HCT116 (cell line): ENCODE data around the gene CRAT. TPM values are rescaled to one million over a fixed set of nuclear protein-coding genes. Genes with fewer than 3 reads are reported as not detected.

Source experiments
- ATAC-seq: fragments of 200-7000 bp; cut with Tn5 transposase; 2 replicates; pipeline ENCODE4 v1.9.1; 2020; ENCODE audit warnings: mild to moderate bottlenecking, moderate library complexity
- BruUV-seq: library from RNA; stranded (reverse); fragments of 400-500 nt; replicated peaks from 2 replicates; lab custom pipeline; 2021; lab: Mats Ljungman, UMichigan
- CTCF ChIA-PET: fragments of 300-600 bp; sonication (Branson Sonifier 250); formaldehyde crosslinking; loops from one replicate; lab custom pipeline; 2021; ENCODE audit warnings: antibody characterized with exemption; lab: Charles Lee
- POLR2A ChIA-PET: fragments of 300-600, 350-600 bp; sonication (Branson Sonifier 250); formaldehyde crosslinking; loops from one replicate; lab custom pipeline; 2021; ENCODE audit warnings: antibody characterized with exemption; lab: Charles Lee
- RAD21 ChIA-PET, 2 experiments: fragments of 300-600 bp; sonication (Branson Sonifier 250); formaldehyde crosslinking; loops; one replicate each; lab custom pipeline; 2023; ENCODE audit warnings: low total read pairs in 2 of 2; ENCODE audit not compliant: uncharacterized antibody in 2 of 2, unreplicated experiment in 2 of 2, low non-redundant PET in 1 of 2; lab: Charles Lee
- DNase-seq: peaks from one replicate; pipeline ENCODE4 v3.0.0-alpha.2; 2010; ENCODE audit warnings: low read depth, low spot score
- H2AFZ ChIP-seq: fragments of 200-600 bp; shearing (Covaris generic), sonication (generic); 2 replicates; pipeline ENCODE4 v1.6.1; 2017; ENCODE audit warnings: low read depth, mixed run types, mixed read lengths, antibody characterized with exemption, low read length; ENCODE audit not compliant: poor library complexity, severe bottlenecking
- H3K27ac ChIP-seq: 2 replicates; pipeline ENCODE4 v1.5.1; 2012; ENCODE audit warnings: low read depth, low read length
- H3K27me3 ChIP-seq: fragments of 200-600 bp; sonication (generic); 2 replicates; pipeline ENCODE4 v1.6.1; 2016; ENCODE audit warnings: mixed run types, low read length, mixed read lengths; ENCODE audit not compliant: insufficient read depth
- H3K36me3 ChIP-seq, 2 experiments: fragments of 200-500 bp in 1 of 2; fragments of 200-600 bp in 1 of 2; sonication (Bioruptor generic) in 1 of 2; sonication (generic) in 1 of 2; 2 replicates each; pipeline versions ENCODE4 v1.5.1 to v1.6.1; 2014 to 2016; ENCODE audit warnings: low read length in 2 of 2, inconsistent platforms in 1 of 2, mixed read lengths in 1 of 2, mixed run types in 1 of 2; ENCODE audit not compliant: insufficient read depth in 2 of 2, control insufficient read depth in 1 of 2
- H3K4me1 ChIP-seq, 2 experiments: fragments of 200-600 bp in 1 of 2; sonication (generic) in 1 of 2; 2 replicates each; pipeline versions ENCODE4 v1.5.1 to v1.6.1; 2012 to 2017; ENCODE audit warnings: low read length in 2 of 2, inconsistent platforms in 1 of 2, mild to moderate bottlenecking in 1 of 2, mixed read lengths in 1 of 2, mixed run types in 1 of 2, moderate library complexity in 1 of 2; ENCODE audit not compliant: insufficient read depth in 2 of 2, control insufficient read depth in 1 of 2
- H3K4me2 ChIP-seq: fragments of 200-600 bp; sonication (generic); 2 replicates; pipeline ENCODE4 v1.6.1; 2017; ENCODE audit warnings: mixed run types, low read length, mixed read lengths
- H3K4me3 ChIP-seq, 2 experiments: fragments of 200-600 bp in 1 of 2; sonication (generic) in 1 of 2; replicated peaks in 1 of 2; 2 replicates each; pipeline ENCODE4 v1.5.1; 2011 to 2016; ENCODE audit warnings: low read length in 2 of 2, control low read depth in 1 of 2, low read depth in 1 of 2, mild to moderate bottlenecking in 1 of 2, mixed read lengths in 1 of 2, mixed run types in 1 of 2
- H3K79me2 ChIP-seq: fragments of 200-600 bp; sonication (generic); 2 replicates; pipeline ENCODE4 v1.6.1; 2017; ENCODE audit warnings: mild to moderate bottlenecking, mixed run types, low read length, moderate library complexity, mixed read lengths; ENCODE audit not compliant: insufficient read depth
- H3K9ac ChIP-seq: fragments of 200-600 bp; sonication (generic); 2 replicates; pipeline ENCODE4 v1.6.1; 2016; ENCODE audit warnings: low read length, mixed read lengths
- H3K9me2 ChIP-seq: fragments of 200-600 bp; sonication (generic), shearing (Covaris generic); 2 replicates; pipeline ENCODE4 v1.6.1; 2017; ENCODE audit warnings: mixed run types, mild to moderate bottlenecking, moderate library complexity; ENCODE audit not compliant: insufficient read depth
- H3K9me3 ChIP-seq, 2 experiments: fragments of 200-500 bp in 1 of 2; fragments of 200-600 bp in 1 of 2; sonication (Bioruptor generic) in 1 of 2; sonication (generic) in 1 of 2; 2 replicates each; pipeline ENCODE4 v1.6.1; 2014 to 2017; ENCODE audit warnings: low read length in 2 of 2, mixed read lengths in 2 of 2, inconsistent platforms in 1 of 2, low read depth in 1 of 2, mild to moderate bottlenecking in 1 of 2, mixed run types in 1 of 2, moderate library complexity in 1 of 2; ENCODE audit not compliant: control insufficient read depth in 1 of 2, insufficient read depth in 1 of 2
- H4K20me1 ChIP-seq: fragments of 200-600 bp; sonication (generic), shearing (Covaris generic); 2 replicates; pipeline ENCODE4 v1.6.1; 2017; ENCODE audit warnings: mixed run types, mild to moderate bottlenecking, moderate library complexity; ENCODE audit not compliant: insufficient read depth
- ATF3 ChIP-seq: IDR thresholded peaks from 2 replicates; pipeline ENCODE4 v1.6.1; 2012
- CBX3 ChIP-seq: IDR thresholded peaks from 2 replicates; pipeline ENCODE4 v1.6.1; 2012; ENCODE audit warnings: low read depth
- CEBPB ChIP-seq: IDR thresholded peaks from 2 replicates; pipeline ENCODE4 v1.6.1; 2012; ENCODE audit warnings: low read depth
- EGR1 ChIP-seq: IDR thresholded peaks from 2 replicates; pipeline ENCODE4 v1.6.1; 2012; ENCODE audit warnings: low read depth
- EZH2 ChIP-seq: fragments of 200-600 bp; sonication (generic); IDR thresholded peaks from 2 replicates; pipeline ENCODE4 v1.6.1; 2017; ENCODE audit warnings: antibody characterized with exemption, mixed run types
- FOSL1 ChIP-seq: IDR thresholded peaks from 2 replicates; pipeline ENCODE4 v1.6.1; 2012; ENCODE audit warnings: low read depth
- POLR2AphosphoS5 ChIP-seq: IDR thresholded peaks from 2 replicates; pipeline ENCODE4 v1.6.1; 2011; ENCODE audit warnings: mild to moderate bottlenecking, low read depth, low read length, moderate library complexity
- SP1 ChIP-seq: IDR thresholded peaks from 2 replicates; pipeline ENCODE4 v1.6.1; 2012; ENCODE audit warnings: low read depth
- YY1 ChIP-seq: IDR thresholded peaks from 2 replicates; pipeline ENCODE4 v1.6.1; 2011; ENCODE audit warnings: low read length, low read depth, moderate library complexity, mild to moderate bottlenecking; ENCODE audit not compliant: insufficient replicate concordance; ENCODE audit errors: extremely low read depth
- ZFX ChIP-seq: fragments of 450-650 bp; IDR thresholded peaks from 2 replicates; pipeline ENCODE4 v1.6.1; 2017
- ZNF274 ChIP-seq: fragments of 200-500 bp; sonication (Bioruptor generic); IDR thresholded peaks from 2 replicates; pipeline ENCODE4 v1.6.1; 2014; ENCODE audit warnings: mild to moderate bottlenecking, low read depth, low read length, inconsistent platforms
- intact Hi-C: fragments of 100-400 bp; cut with micrococcal nuclease; formaldehyde crosslinking; loops from 2 replicates; pipeline ENCODE4 v1.10.0; 2022
- total RNA-seq: library from RNA; stranded (reverse); gene quantifications from one replicate; pipeline ENCODE4 v1.2.1, GENCODE V29; 2021; ENCODE audit not compliant: unreplicated experiment
- TF ChIP-seq, protein P1 (sequence below), 3 experiments: fragments of 200-600 bp in 1 of 3; sonication (generic) in 1 of 3; IDR thresholded peaks in 2 of 3; conservative IDR thresholded peaks in 1 of 3; 2 replicates each; pipeline ENCODE4 v1.5.1; 2012 to 2017; ENCODE audit warnings: low read depth in 2 of 3, low read length in 2 of 3, antibody characterized with exemption in 1 of 3, borderline replicate concordance in 1 of 3, control low read depth in 1 of 3, mild to moderate bottlenecking in 1 of 3, mixed read lengths in 1 of 3, mixed run types in 1 of 3, moderate library complexity in 1 of 3; ENCODE audit not compliant: insufficient read depth in 1 of 3

CRAT gene
- total RNA-seq, 1 experiment from 2014 or later: 29.0 TPM

- H3K4me2 ChIP-seq: no peak overlapping the region
- ATAC-seq (no peak), DNase-seq (no peak)
- H3K4me1 ChIP-seq: peaks cover 22 to 33% of the 10 kb centered on the region in 2 experiments
- H3K9me3 ChIP-seq: no peaks in the 10 kb centered on the region
- TF ChIP-seq SP1 (no peak), EGR1 (no peak), POLR2AphosphoS5 (no peak), ZNF274 (no peak), CEBPB (no peak), YY1 (no peak), ATF3 (no peak), EZH2 (no peak), FOSL1 (no peak), ZFX (no peak), CBX3 (no peak)
- TF ChIP-seq, protein P1, sequence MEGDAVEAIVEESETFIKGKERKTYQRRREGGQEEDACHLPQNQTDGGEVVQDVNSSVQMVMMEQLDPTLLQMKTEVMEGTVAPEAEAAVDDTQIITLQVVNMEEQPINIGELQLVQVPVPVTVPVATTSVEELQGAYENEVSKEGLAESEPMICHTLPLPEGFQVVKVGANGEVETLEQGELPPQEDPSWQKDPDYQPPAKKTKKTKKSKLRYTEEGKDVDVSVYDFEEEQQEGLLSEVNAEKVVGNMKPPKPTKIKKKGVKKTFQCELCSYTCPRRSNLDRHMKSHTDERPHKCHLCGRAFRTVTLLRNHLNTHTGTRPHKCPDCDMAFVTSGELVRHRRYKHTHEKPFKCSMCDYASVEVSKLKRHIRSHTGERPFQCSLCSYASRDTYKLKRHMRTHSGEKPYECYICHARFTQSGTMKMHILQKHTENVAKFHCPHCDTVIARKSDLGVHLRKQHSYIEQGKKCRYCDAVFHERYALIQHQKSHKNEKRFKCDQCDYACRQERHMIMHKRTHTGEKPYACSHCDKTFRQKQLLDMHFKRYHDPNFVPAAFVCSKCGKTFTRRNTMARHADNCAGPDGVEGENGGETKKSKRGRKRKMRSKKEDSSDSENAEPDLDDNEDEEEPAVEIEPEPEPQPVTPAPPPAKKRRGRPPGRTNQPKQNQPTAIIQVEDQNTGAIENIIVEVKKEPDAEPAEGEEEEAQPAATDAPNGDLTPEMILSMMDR (IDR thresholded peaks at IDR 0.05 in 2 of 3, conservative IDR thresholded peaks at IDR 0.05 in 1 of 3; ENCODE audit: borderline replicate concordance in 1 of 3, insufficient read depth in 1 of 3, low read depth in 2 of 3, low read length in 2 of 3): no peak
- no peak overlapping the region for H3K9ac ChIP-seq
- no peaks in the 10 kb centered on the region for H3K27me3 ChIP-seq
- no peaks in the 10 kb centered on the region for H3K79me2 ChIP-seq
- H3K4me3 ChIP-seq: no peak overlapping the region
- ChIA-PET POLR2A (no interaction called here), CTCF (no interaction called here), RAD21 (no interaction called here)
- H4K20me1 ChIP-seq: no peaks in the 10 kb centered on the region
- H2AFZ ChIP-seq: no peak overlapping the region
- intact Hi-C loops: no loop called here
- no peak overlapping the region for H3K27ac ChIP-seq
- no TSS peak for BruUV-seq
- no peaks in the 10 kb centered on the region for H3K36me3 ChIP-seq
- no peaks in the 10 kb centered on the region for H3K9me2 ChIP-seq
Observed at GRCh38 chr9:129105857-129106694, 4.5 kb downstream of the CRAT start.
